ENCODE data around the gene MND1.
"Not testable (repeated sequence)": the region's sequence is repeated elsewhere in the genome, so short reads cannot be mapped to it uniquely, and the experiment has no call there.

MND1 gene

GRCh38 chr4:153401501-153401900 is 57.0 kb downstream of the MND1 start:
- H3K9me3 ChIP-seq (ENCODE audit: control insufficient read depth in 2 of 2, low read length in 2 of 2): no peaks in the 10 kb centered on the region
- H3K36me3 ChIP-seq (ENCODE audit: control insufficient read depth in 2 of 2, insufficient read depth in 2 of 2, low read length in 2 of 2): no peaks in the 10 kb centered on the region
- no peaks in the 10 kb centered on the region for H3K4me1 ChIP-seq (ENCODE audit: control insufficient read depth, insufficient read depth, low read length)
- H3K27ac ChIP-seq (ENCODE audit: low read length): no peak overlapping the region
- no peak overlapping the region for H3K9ac ChIP-seq (ENCODE audit: low read length in 2 of 2)
- H3K27me3 ChIP-seq (ENCODE audit: control insufficient read depth in 1 of 2, insufficient read depth in 2 of 2, low read length in 2 of 2): no peaks in the 10 kb centered on the region
- no peak overlapping the region for H3K4me3 ChIP-seq (ENCODE audit: low read length in 2 of 2)

GRCh38 chr4:153402366-153402765 is 57.9 kb downstream of the MND1 start:
- Histone ChIP-seq H3K4me1 (ENCODE audit: control insufficient read depth, insufficient read depth, low read length) (no peaks in the 10 kb centered on the region), H3K9me3 (ENCODE audit: control insufficient read depth in 2 of 2, low read length in 2 of 2) (no peaks in the 10 kb centered on the region), H3K4me3 (ENCODE audit: low read length in 2 of 2) (no peak overlapping the region), H3K27me3 (ENCODE audit: control insufficient read depth in 1 of 2, insufficient read depth in 2 of 2, low read length in 2 of 2) (no peaks in the 10 kb centered on the region), H3K36me3 (ENCODE audit: control insufficient read depth in 2 of 2, insufficient read depth in 2 of 2, low read length in 2 of 2) (no peaks in the 10 kb centered on the region), H3K9ac (ENCODE audit: low read length in 2 of 2) (no peak overlapping the region), H3K27ac (ENCODE audit: low read length) (no peak overlapping the region)

- no peaks in the 10 kb centered on the region for H3K27me3 ChIP-seq (ENCODE audit: control insufficient read depth in 1 of 2, insufficient read depth in 2 of 2, low read length in 2 of 2)
- H3K27ac ChIP-seq (ENCODE audit: low read length): no peak overlapping the region
- no peak overlapping the region for H3K9ac ChIP-seq (ENCODE audit: low read length in 2 of 2)
- no peaks in the 10 kb centered on the region for H3K4me1 ChIP-seq (ENCODE audit: control insufficient read depth, insufficient read depth, low read length)
- no peaks in the 10 kb centered on the region for H3K9me3 ChIP-seq (ENCODE audit: control insufficient read depth in 2 of 2, low read length in 2 of 2)
- H3K4me3 ChIP-seq (ENCODE audit: low read length in 2 of 2): no peak overlapping the region
- H3K36me3 ChIP-seq (ENCODE audit: control insufficient read depth in 2 of 2, insufficient read depth in 2 of 2, low read length in 2 of 2): no peaks in the 10 kb centered on the region
Observed at GRCh38 chr4:153403726-153404125, 59.2 kb downstream of the MND1 start.

- Histone ChIP-seq H3K36me3 (ENCODE audit: control insufficient read depth in 2 of 2, insufficient read depth in 2 of 2, low read length in 2 of 2) (no peaks in the 10 kb centered on the region), H3K27ac (ENCODE audit: low read length) (no peak overlapping the region), H3K9ac (ENCODE audit: low read length in 2 of 2) (no peak overlapping the region), H3K4me1 (ENCODE audit: control insufficient read depth, insufficient read depth, low read length) (peaks cover 8% of the 10 kb centered on the region), H3K4me3 (ENCODE audit: low read length in 2 of 2) (no peak overlapping the region), H3K27me3 (ENCODE audit: control insufficient read depth in 1 of 2, insufficient read depth in 2 of 2, low read length in 2 of 2) (no peaks in the 10 kb centered on the region), H3K9me3 (ENCODE audit: control insufficient read depth in 2 of 2, low read length in 2 of 2) (no peaks in the 10 kb centered on the region)
Observed at GRCh38 chr4:153407906-153408305, 63.4 kb downstream of the MND1 start.

GRCh38 chr4:153408932-153409331 is 64.4 kb downstream of the MND1 start:
- Histone ChIP-seq H3K36me3 (ENCODE audit: control insufficient read depth in 2 of 2, insufficient read depth in 2 of 2, low read length in 2 of 2) (no peaks in the 10 kb centered on the region), H3K4me3 (ENCODE audit: low read length in 2 of 2) (no peak overlapping the region), H3K27me3 (ENCODE audit: control insufficient read depth in 1 of 2, insufficient read depth in 2 of 2, low read length in 2 of 2) (no peaks in the 10 kb centered on the region), H3K27ac (ENCODE audit: low read length) (no peak overlapping the region), H3K4me1 (ENCODE audit: control insufficient read depth, insufficient read depth, low read length) (peaks cover 8% of the 10 kb centered on the region), H3K9ac (ENCODE audit: low read length in 2 of 2) (no peak overlapping the region), H3K9me3 (ENCODE audit: control insufficient read depth in 2 of 2, low read length in 2 of 2) (no peaks in the 10 kb centered on the region)

GRCh38 chr4:153409412-153409811 is 64.9 kb downstream of the MND1 start:
- H3K9me3 ChIP-seq (ENCODE audit: control insufficient read depth in 2 of 2, low read length in 2 of 2): no peaks in the 10 kb centered on the region
- H3K4me3 ChIP-seq (ENCODE audit: low read length in 2 of 2): no peak overlapping the region
- peaks cover 8% of the 10 kb centered on the region for H3K4me1 ChIP-seq (ENCODE audit: control insufficient read depth, insufficient read depth, low read length)
- no peak overlapping the region for H3K27ac ChIP-seq (ENCODE audit: low read length)
- no peaks in the 10 kb centered on the region for H3K27me3 ChIP-seq (ENCODE audit: control insufficient read depth in 1 of 2, insufficient read depth in 2 of 2, low read length in 2 of 2)
- no peak overlapping the region for H3K9ac ChIP-seq (ENCODE audit: low read length in 2 of 2)
- no peaks in the 10 kb centered on the region for H3K36me3 ChIP-seq (ENCODE audit: control insufficient read depth in 2 of 2, insufficient read depth in 2 of 2, low read length in 2 of 2)

- no peaks in the 10 kb centered on the region for H3K36me3 ChIP-seq (ENCODE audit: control insufficient read depth in 2 of 2, insufficient read depth in 2 of 2, low read length in 2 of 2)
- H3K4me3 ChIP-seq (ENCODE audit: low read length in 2 of 2): peak overlapping the region in 1 of 2 donors; percentile 20
- no peak overlapping the region for H3K9ac ChIP-seq (ENCODE audit: low read length in 2 of 2)
- no peak overlapping the region for H3K27ac ChIP-seq (ENCODE audit: low read length)
- H3K27me3 ChIP-seq (ENCODE audit: control insufficient read depth in 1 of 2, insufficient read depth in 2 of 2, low read length in 2 of 2): no peaks in the 10 kb centered on the region
- H3K4me1 ChIP-seq (ENCODE audit: control insufficient read depth, insufficient read depth, low read length): peaks cover 8% of the 10 kb centered on the region
- H3K9me3 ChIP-seq (ENCODE audit: control insufficient read depth in 2 of 2, low read length in 2 of 2): no peaks in the 10 kb centered on the region
Observed at GRCh38 chr4:153409924-153410501, 65.5 kb downstream of the MND1 start.

- Histone ChIP-seq H3K27me3 (ENCODE audit: control insufficient read depth in 1 of 2, insufficient read depth in 2 of 2, low read length in 2 of 2) (no peaks in the 10 kb centered on the region), H3K9ac (ENCODE audit: low read length in 2 of 2) (no peak overlapping the region), H3K36me3 (ENCODE audit: control insufficient read depth in 2 of 2, insufficient read depth in 2 of 2, low read length in 2 of 2) (no peaks in the 10 kb centered on the region), H3K4me3 (ENCODE audit: low read length in 2 of 2) (no peak overlapping the region), H3K27ac (ENCODE audit: low read length) (no peak overlapping the region), H3K4me1 (ENCODE audit: control insufficient read depth, insufficient read depth, low read length) (peaks cover 8% of the 10 kb centered on the region), H3K9me3 (ENCODE audit: control insufficient read depth in 2 of 2, low read length in 2 of 2) (no peaks in the 10 kb centered on the region)
Observed at GRCh38 chr4:153413842-153414241, 69.4 kb downstream of the MND1 start.

- H3K4me1 ChIP-seq (ENCODE audit: control insufficient read depth, insufficient read depth, low read length); H3K9me3 ChIP-seq (ENCODE audit: control insufficient read depth in 2 of 2, low read length in 2 of 2); H3K27ac ChIP-seq (ENCODE audit: low read length); H3K4me3 ChIP-seq (ENCODE audit: low read length in 2 of 2); H3K9ac ChIP-seq (ENCODE audit: low read length in 2 of 2); H3K27me3 ChIP-seq (ENCODE audit: control insufficient read depth in 1 of 2, insufficient read depth in 2 of 2, low read length in 2 of 2); H3K36me3 ChIP-seq (ENCODE audit: control insufficient read depth in 2 of 2, insufficient read depth in 2 of 2, low read length in 2 of 2): not testable (repeated sequence)
Observed at GRCh38 chr4:153416456-153416855, 72.0 kb downstream of the MND1 start.

- Histone ChIP-seq H3K4me3 (ENCODE audit: low read length in 2 of 2) (no peak overlapping the region), H3K9ac (ENCODE audit: low read length in 2 of 2) (no peak overlapping the region), H3K27me3 (ENCODE audit: control insufficient read depth in 1 of 2, insufficient read depth in 2 of 2, low read length in 2 of 2) (no peaks in the 10 kb centered on the region), H3K4me1 (ENCODE audit: control insufficient read depth, insufficient read depth, low read length) (no peaks in the 10 kb centered on the region), H3K9me3 (ENCODE audit: control insufficient read depth in 2 of 2, low read length in 2 of 2) (no peaks in the 10 kb centered on the region), H3K36me3 (ENCODE audit: control insufficient read depth in 2 of 2, insufficient read depth in 2 of 2, low read length in 2 of 2) (no peaks in the 10 kb centered on the region), H3K27ac (ENCODE audit: low read length) (no peak overlapping the region)
Observed at GRCh38 chr4:153418121-153418520, 73.6 kb downstream of the MND1 start.

- Histone ChIP-seq H3K36me3 (ENCODE audit: control insufficient read depth in 2 of 2, insufficient read depth in 2 of 2, low read length in 2 of 2) (no peaks in the 10 kb centered on the region), H3K9ac (ENCODE audit: low read length in 2 of 2) (no peak overlapping the region), H3K4me1 (ENCODE audit: control insufficient read depth, insufficient read depth, low read length) (no peaks in the 10 kb centered on the region), H3K9me3 (ENCODE audit: control insufficient read depth in 2 of 2, low read length in 2 of 2) (no peaks in the 10 kb centered on the region), H3K27me3 (ENCODE audit: control insufficient read depth in 1 of 2, insufficient read depth in 2 of 2, low read length in 2 of 2) (no peaks in the 10 kb centered on the region), H3K27ac (ENCODE audit: low read length) (no peak overlapping the region), H3K4me3 (ENCODE audit: low read length in 2 of 2) (no peak overlapping the region)
Observed at GRCh38 chr4:153418558-153418957, 74.1 kb downstream of the MND1 start.

Data from stomach smooth muscle (tissue), 2 donors.